HG02610 (cell line): ENCODE data around the gene N4BP2.
A peak's percentile ranks its signal among the peaks of the same experiment; 100 is the strongest.
"Not testable (repeated sequence)": the region's sequence is repeated elsewhere in the genome, so short reads cannot be mapped to it uniquely, and the experiment has no call there.

Source experiments
- ATAC-seq: cut with Tn5 transposase; IDR thresholded peaks from one replicate; pipeline ENCODE4 v1.9.1; 2021; ENCODE audit warnings: mild to moderate bottlenecking, moderate library complexity; ENCODE audit not compliant: unreplicated experiment

The N4BP2 gene

DNA sequence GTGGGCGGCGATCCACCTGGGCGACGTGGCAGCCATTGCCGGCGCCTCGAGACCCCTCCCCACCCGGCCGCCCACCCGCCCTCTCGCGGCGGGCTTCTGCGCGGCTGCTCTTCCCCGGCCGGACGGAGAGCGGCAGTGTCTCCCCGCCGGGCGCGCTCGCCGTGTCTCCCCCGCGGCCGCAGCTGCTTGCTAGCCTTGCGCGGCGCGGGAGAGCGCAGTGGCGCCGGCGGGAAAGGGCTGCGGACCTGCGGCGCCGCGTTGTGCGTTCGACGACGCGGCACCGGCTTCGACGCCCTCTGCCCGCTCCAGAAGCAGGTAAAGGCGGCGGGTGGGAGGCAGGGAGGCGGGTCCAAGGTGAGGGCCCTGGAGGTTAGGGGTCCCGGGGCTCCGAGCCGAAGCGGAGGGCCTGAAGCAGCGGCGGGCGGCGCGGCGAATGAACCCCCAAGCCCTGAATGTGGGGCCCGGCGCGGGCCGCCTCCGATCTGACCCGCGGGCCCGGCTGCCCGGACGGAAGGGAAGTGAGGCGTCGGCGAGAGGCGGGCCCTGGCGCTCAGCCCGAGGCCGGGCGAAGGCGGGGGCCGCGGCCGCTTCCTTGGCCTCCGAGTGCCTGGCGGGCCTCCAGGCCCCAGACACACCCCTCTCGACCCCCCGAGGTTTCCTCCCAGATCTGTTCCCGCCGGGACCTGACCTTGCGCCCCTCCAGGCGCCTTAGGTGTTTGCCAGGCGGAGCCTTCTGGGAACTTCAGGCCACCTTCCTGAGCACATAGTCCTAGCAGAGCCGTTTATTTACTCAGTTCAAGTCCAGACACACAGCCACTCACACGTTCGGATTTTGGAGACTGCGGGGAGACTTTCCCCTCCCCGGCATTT lies at the start of gene N4BP2:
TSS of gene N4BP2 (plus strand) at position 135 of the 870 bp plus-strand sequence. CDS start 40,491 bp downstream, outside the sequence.
- peak; percentile 61 for ATAC-seq

DNA sequence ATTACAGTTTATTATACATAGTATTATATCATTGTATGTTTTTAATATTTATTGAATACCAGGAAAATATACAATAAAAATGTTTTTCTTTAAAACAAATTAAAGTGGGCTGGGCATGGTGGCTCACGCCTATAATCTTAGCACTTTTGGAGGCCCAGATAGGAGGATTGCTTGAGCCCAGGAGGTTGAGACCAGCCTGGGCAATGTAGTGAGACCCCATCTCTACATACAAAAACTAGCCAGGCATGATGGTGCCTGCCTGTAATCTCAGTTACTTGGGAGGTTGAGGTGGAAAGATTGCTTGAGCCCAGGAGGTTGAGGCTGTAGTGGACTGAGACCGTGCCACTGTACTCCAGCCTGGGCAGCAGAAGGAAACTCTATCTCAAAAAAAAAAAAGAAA lies 40.6 kb upstream of the N4BP2 start:
- ATAC-seq, result no peak

DNA sequence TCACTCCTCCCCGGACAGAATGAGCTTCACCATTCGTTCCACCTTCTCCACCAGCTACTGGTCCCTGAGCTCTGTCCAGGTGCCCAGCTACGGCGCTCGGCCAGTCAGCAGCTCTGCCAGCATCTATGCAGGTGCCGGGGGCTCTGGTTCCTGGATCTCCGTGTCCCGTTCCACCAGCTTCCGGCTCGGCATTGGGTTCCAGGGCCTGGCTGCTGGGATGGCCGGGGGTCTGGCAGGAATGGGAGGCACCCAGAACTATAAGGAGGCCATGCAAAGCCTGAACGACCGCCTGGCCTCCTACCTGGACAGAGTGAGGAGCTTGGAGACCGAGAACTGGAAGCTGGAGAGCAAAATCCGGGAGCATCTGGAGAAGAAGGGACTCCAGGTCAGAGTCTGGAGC lies 36.4 kb upstream of the N4BP2 start:
- no peak for ATAC-seq

GRCh38 chr4:40021116-40021515 lies 35.5 kb upstream of the N4BP2 start:
- not testable (repeated sequence) for ATAC-seq

GRCh38 chr4:40024049-40024448 lies 32.6 kb upstream of the N4BP2 start:
- ATAC-seq, result not testable (repeated sequence)

GRCh38 chr4:40032785-40033184 lies 23.9 kb upstream of the N4BP2 start:
- ATAC-seq, result no peak

GRCh38 chr4:40033613-40034012 lies 23.0 kb upstream of the N4BP2 start:
- no peak for ATAC-seq

DNA sequence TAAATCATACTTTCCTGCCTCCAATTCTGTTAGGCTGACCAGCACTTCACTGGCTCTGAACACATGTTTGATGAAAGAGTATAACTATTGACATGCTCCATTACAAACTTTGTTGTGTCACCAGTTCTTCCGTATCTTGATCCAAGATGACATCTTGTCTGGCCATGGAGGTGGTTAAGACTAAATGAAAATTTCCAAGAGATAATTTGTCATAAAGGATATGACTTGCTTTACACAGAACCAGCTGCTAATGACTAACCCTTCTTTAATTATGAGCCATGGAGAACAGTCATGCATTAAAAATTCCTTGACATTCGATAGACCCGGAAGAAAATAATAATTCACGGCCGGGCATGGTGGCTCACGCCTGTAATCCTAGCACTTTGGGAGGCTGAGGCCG lies 17.7 kb upstream of the N4BP2 start:
- ATAC-seq, result no peak

DNA sequence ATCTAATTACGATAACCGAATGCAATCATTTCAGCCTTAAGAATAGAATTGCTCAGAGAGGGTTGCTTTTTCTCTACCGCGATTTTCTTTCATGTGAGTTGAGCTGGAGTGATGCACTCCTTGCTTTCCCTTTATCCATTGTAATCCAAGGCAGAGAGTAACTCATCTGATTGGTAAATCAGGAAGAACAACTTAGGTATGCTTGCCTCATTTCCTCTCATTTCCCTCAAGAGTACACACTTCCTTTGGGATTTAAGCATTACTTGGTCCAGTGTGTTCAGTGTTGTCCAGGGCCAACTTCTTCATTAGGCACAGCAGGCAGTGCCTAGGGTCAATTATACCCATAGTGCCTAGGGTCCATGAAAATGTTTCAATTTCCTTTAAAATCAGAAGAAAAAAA lies 15.7 kb upstream of the N4BP2 start:
- no peak for ATAC-seq

GRCh38 chr4:40043786-40044185 lies 12.9 kb upstream of the N4BP2 start:
- no peak for ATAC-seq

DNA sequence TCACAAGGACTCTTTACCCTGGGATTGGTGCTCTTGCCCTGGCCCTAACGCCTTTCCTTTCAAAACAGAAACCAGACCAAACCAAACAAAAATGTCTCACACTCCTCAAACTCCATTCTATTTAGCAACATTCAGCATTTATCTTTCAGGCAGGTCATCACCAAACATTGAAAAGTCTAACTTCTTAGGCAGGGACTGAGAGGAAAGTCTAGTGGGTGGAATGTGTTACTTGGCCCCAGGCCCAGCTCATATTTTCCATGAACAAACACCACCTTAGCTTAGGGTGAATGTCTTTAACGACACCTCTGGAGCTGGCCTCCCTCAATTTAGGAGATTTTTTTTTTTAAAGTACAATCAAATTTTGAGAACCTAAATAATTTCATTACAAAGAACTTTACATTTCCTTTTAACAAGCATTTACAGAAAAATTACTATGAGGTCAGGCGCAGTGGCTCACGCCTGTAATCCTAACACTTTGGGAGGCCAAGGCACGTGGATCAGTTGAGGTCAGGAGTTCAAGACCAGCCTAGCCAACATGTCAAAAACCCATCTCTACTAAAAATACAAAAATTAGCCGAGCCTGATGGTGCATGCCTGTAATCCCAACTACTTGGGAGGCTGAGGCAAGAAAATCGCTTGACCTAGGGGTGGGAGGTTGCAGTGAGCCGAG lies 10.2 kb upstream of the N4BP2 start:
- no peak for ATAC-seq

DNA sequence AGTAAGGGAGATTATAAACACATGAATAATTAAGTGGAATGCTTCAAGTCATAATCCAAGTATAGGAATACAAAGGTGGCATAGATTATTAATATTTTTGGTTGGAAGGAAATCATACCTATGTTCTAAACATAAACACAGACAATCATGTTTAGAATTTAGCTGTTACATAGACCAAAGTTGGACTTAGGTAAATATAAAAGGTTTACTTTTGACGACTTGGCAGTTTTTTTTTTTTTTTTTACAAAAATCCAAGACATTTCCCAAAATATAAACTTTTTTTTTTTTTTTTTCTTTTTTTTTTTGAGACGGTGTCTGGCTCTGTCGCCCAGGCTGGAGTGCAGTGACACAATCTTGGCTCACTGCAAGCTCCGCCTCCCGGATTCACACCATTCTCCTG lies 3.5 kb upstream of the N4BP2 start:
- ATAC-seq, result no peak

DNA sequence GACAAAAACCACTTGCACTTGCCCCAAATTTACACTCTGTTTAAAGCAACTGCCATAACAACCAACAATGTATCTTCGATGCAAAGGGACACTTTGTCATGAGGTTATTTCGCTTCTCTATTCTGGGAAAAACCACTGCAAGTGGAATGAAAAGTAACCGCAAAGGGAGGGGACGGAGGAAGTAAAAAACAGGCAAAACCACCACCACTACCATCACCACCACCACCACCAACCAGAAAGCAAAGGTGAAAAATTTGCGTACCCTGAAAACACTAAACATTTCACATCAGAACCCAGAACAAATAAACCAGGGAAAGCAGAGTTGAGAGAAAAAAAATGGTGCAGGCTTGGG lies 1.2 kb upstream of the N4BP2 start:
- no peak for ATAC-seq

DNA sequence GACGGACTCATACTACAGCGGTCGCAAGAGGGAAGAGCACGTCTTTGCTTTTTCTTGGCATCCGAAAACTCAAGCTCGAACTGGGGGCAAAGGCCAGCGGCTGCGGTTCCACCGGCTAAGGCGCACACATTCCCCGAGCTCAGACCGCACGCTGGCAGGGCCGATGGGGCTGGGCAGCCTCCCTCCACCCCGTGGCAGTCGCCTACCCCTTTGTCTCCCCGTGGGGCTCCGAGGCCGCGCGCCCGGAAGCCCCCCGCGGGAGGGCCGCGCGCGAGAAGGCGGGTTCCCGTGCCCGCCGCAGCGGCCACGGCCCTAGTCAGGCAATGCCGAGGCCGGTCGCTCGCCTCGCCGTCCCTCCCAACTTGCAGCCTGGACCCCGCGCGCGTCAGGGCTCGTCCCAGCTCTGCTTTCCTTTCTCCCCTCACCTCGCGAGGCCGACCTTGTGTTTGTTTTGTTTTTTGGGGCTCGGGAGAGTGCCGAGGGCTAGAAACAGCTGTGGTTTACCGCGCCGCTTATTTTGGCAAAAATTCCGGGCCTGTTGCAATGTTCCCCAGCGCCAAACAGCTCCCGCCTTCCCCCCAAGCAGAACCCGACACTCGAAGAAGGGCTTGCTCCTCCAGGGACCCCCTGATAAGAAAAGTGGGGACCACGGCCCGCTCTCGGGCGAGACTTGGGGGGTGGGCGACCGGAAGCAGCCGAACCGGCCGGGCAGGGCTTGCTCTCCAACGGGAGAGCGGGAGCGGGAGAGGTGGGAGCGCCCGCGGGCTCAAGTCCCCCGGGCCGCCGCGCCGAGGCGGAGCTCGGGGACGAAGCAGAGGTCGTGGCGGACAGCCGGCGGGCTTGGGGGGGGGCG lies 561 bp upstream of the N4BP2 start:
- peak; percentile 14 for ATAC-seq

DNA sequence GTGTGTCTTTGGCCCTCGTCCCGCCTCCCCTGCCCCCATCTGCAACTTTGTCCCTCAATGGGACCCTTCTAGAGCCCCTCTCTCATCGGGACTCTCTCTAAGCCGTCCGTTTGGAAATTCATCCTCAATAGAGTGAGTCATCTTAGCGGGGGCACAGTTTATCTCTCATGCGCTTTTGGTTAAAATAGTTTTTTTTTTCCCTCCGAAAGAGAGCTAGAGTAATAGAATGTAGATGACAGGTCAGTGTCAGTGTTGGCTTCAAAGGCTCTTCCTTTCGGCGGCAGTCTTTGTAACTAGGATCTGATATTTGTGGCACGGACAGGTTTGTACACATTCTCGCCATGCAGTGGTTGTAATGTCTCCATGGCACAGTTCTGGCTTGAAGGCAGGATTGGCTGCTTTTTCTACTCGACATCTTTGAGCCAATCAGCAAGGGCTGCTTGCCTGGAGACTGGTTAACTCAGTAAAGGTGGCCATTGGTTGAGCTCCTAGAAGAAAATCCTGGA lies 989 bp downstream of the N4BP2 start:
- peak; percentile 80 for ATAC-seq

- no peak for ATAC-seq
These were observed 1.5 kb downstream of the N4BP2 start for GRCh38 chr4:40058121-40058520.

DNA sequence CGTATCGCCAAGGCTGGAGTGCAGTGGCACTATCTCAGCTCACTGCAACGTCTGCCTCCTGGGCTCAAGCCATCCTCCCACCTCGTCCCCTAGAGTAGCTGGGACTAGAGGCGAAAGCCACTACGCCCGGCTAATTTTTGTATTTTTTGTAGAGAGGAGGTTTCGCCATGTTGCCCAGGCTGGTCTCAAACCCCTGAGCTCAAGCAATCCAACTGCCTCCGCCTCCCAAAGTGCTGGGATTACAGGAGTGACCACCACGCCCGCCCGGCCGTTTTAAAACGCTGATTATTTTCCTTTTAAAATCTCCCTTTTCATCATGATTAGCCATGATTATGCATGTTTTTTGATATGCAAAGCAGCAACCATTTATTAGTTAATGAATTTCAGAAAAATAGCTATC lies 2.2 kb downstream of the N4BP2 start:
- ATAC-seq, result no peak

- no peak for ATAC-seq
These were observed 2.7 kb downstream of the N4BP2 start for GRCh38 chr4:40059362-40059761.

DNA sequence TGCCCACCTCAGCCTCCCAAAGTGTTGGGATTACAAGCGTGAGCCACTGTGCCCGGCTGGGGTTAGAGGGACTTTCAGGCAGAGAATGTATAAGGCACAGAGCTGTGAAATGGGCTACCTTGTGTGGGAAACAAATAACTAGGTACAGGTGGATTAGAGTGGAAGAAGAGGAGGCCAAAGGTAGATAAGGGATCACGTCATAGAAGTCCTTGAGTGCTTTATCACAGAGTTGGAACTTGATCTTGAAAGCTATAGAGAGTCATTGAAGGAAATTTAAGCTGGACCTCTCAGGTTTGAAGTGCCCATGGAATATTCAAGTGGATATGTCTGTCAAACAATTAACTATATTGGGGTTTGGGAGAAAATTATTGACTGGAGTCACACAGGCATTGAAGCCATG lies 8.4 kb downstream of the N4BP2 start:
- no peak for ATAC-seq

GRCh38 chr4:40066651-40067050 lies 10.0 kb downstream of the N4BP2 start:
- no peak for ATAC-seq

GRCh38 chr4:40070387-40070786 lies 13.7 kb downstream of the N4BP2 start:
- no peak for ATAC-seq
